Activated CD4-positive, CD25-positive, alpha-beta regulatory T cell treated with anti-CD3 and anti-CD28 coated beads, Interleukin-2, amount 50 U/mL, for 16 hours (primary cell): ENCODE measurements around the gene RASGRP3.

Source experiments
- DNase-seq: peaks from one replicate; pipeline ENCODE4 v3.0.0-alpha.2; 2020; ENCODE audit warnings: low read depth, low spot score

RASGRP3 gene

DNA sequence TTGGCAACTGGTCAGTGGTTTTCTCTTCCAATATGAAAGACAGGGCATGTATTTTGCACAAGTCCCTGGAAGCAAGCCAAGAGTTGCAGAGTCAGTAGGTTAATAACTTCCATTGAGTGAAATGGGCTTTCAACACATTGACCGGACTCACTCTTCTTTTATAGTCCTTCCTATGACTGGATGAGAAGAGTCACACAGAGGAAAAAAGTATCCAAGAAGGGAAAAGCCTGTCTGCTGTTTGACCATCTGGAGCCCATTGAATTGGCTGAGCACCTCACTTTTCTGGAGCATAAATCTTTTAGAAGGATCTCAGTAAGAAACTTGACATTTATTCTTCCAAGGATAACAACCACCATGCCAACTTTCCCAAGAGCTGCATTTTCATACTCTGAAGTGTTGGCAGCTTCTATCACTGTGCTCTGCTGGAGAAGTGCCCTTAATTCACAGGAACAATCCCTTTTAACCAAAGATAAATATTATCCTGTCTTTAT lies 45.4 kb downstream of the RASGRP3 start:
- no peak for DNase-seq

DNA sequence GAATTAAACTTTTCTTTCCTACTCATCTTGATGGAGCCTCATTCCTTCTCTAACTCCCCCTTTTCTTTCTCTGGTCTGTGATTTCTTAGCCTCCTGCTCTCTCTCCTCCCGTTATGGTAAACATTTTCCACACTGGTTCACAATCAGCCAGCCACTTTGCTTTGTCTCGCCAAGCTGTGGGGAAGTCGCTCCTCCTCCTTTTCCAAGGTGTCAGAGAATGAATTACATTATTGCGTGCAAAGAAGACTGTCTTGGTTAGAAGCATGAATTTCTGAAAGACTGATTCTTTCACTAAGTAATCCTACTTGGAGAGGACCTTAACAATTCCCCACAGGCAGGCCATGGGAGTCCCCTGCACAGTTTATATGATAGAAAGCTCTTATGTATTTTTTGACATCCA lies 46.1 kb downstream of the RASGRP3 start:
- DNase-seq = no peak

DNA sequence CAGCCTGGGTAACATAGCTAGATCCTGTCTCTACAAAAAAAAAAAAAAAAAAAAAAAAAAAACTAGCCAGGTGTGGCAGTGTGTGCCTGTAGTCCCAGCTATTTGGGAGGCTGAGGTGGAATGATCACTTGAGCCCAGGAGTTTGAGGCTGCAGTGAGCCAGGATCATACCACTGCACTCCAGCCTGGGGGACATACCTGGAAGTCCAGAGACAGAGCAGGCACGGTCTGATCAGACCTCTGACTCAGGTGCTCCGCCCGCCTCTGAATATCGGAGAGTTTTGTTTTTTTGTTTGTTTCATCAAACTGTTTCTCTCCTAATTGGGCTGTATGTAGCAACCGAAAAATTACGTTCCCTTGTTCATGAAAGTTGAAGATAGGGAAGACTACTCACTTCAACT lies 49.2 kb downstream of the RASGRP3 start:
- no peak for DNase-seq

GRCh38 chr2:33526132-33526531 lies 49.7 kb downstream of the RASGRP3 start:
- DNase-seq = no peak

- no peak for DNase-seq
These were observed 50.5 kb downstream of the RASGRP3 start for GRCh38 chr2:33526921-33527320.

- no peak for DNase-seq
These were observed 52.0 kb downstream of the RASGRP3 start for GRCh38 chr2:33528441-33528950.

GRCh38 chr2:33529771-33530481 lies 53.5 kb downstream of the RASGRP3 start:
- no peak for DNase-seq

DNA sequence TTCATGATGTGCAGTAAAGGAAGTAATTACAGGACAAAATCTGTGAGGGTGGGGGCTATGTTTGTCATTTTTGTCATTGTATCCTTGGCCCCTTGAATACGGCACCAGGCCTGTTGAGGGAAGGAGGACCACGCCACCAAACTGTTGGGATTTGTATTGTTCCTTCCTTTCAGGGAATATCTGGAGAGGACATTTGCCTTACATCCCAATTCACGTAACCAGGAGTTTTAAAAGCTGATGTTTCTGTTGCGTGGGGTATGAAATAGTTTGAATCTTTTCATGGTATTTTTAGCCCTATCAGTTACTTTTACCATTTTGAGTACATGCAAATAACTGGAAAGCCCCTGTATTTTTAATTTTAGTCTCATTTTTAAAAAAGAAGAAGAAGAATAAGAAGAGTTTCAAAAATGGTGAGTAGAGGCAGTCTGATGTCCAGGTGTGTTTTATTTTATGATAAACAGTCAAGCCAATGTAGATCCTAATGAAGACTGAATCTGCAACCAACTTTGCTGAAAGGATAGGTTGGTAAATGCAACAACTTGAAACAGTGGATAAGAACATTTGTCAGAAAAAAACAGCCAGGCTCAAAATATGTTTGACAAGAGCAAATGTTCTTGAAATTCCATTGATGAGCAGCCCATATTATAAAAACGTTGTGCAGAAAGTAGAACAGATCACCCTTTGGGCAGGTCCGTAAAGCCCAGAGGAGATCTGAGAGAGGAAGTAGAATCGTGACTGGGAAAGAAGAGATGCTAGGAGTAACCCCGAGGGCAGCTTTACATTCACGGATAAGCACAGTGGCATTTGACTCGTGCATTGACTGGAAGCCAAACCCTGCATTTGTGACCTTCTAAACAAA lies 54.5 kb downstream of the RASGRP3 start:
- DNase-seq = no peak

DNA sequence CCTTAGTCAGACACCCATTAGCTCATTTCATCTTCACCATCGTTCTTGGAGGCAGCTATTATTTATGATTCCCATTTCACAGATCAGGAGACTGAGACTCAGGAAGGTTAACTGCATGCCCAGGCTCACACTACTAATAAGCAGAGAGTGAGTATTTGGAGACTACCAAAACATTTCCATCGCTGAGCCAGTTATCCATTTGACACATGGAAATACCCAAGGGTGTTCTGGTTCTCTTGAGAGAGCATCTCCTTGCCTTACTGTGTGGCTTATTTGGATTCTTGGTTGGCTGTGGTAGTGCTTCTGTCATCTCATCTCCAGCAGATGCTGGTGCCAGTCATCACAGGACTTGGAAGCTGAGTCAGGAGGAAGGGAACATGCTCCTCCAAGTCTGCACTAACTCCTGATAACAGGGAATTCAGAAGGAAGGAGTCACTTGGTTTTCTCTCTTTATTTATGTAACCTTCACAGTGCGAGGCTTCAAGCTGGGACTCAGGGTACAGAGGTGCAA lies 55.2 kb downstream of the RASGRP3 start:
- no peak for DNase-seq

DNA sequence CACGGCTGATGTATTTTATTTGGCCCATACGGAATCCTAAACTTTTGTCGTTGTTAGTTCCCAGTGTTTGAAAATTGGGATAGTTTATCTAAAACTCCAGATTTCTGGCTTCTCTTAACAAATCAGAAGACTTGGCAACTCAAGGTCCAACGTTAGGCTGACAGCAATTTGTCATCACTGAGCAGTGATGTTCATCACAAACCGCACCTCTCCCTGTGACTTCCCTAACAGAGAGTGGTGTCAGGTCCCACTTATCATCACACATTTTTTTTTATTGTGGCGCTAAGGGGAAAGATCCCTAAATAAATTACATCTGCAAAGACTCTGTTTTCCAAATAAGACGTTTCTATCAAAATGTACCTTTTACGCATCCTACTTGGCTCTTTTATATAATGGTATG lies 55.7 kb downstream of the RASGRP3 start:
- DNase-seq = no peak

DNA sequence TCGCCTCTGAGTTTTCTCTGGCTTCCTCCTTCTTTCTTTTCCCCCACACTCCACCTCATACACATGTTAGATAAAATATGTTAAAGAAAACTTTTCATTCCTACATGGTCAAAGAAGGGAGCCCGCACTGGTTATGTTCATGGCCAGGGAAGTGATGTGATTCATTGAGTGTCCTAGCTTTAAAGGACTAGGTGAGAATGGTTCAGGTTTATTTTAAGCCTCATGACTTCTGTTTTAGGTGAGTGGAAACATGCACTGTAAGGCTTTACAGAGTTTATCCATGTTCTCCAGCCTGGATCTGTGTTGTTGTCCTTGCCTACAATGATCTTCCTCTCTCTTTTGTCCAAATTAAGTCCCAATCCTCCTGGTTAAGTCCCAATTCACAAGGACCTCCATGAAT lies 56.5 kb downstream of the RASGRP3 start:
- DNase-seq = no peak

DNA sequence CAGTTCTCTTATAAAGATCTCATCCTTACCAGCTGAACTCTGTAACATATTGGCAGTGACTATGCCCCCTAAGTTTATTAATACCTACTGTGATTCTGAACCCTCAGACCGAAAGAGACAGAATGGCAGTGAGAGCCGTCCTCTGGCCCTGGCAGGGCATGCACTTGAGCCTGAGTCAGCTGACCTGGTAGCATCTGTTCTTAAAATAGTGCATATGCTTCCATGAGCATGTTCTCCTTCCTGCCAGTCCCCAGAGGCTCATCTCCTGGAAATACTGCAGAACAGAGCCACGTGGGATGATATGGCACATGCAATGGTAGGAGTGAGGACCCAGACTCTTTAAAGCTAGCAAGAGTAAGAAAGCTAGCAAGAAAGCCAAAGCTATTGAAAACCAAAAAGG lies 59.0 kb downstream of the RASGRP3 start:
- no peak for DNase-seq

GRCh38 chr2:33541243-33541642 lies 64.8 kb downstream of the RASGRP3 start:
- DNase-seq = no peak

- no peak for DNase-seq
These were observed 73.8 kb downstream of the RASGRP3 start for GRCh38 chr2:33550206-33550605.

GRCh38 chr2:33552758-33553461 lies 76.5 kb downstream of the RASGRP3 start:
- DNase-seq = no peak

DNA sequence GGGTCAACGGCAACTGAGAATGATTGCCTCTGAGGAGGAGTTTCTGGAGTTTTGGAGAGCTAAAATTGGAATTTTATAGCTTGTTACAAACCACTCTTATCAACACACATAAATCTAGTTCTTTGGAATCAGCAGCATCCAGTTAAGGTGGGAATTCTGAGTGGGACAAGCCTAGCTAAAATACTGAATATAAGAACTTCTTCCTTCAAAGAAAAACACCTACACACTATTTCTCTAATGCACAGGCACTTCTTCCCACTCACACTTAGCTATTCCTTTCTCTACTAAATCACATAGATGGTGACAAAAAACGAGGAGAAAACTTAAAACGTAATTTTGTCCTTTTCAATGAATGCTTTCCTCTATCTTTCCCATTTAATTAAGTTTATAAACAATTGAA lies 79.2 kb downstream of the RASGRP3 start:
- DNase-seq = no peak

GRCh38 chr2:33559328-33559727 lies 82.9 kb downstream of the RASGRP3 start:
- no peak for DNase-seq

GRCh38 chr2:33560017-33560416 lies 83.6 kb downstream of the RASGRP3 start:
- DNase-seq = no peak

- no peak for DNase-seq
These were observed 85.4 kb downstream of the RASGRP3 start for GRCh38 chr2:33561872-33562271.

DNA sequence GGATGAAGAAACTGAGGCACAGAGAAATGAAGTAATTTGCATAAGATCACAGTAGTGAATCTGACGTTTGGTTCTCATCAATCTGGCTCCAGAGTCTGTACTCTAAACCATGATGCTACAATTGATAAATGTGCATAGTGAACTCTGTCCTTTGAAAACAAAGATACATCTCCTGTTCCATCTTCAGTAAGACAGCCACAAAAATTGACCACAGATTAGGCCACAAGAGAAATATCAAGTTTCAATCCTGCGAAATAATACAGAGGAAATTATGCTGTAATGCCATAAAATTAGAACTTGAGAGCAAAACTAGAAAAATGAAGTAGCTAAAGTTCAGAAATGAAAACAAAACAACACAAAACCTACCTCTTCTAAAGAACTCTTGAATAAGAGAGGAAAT lies 94.2 kb downstream of the RASGRP3 start:
- DNase-seq = no peak

DNA sequence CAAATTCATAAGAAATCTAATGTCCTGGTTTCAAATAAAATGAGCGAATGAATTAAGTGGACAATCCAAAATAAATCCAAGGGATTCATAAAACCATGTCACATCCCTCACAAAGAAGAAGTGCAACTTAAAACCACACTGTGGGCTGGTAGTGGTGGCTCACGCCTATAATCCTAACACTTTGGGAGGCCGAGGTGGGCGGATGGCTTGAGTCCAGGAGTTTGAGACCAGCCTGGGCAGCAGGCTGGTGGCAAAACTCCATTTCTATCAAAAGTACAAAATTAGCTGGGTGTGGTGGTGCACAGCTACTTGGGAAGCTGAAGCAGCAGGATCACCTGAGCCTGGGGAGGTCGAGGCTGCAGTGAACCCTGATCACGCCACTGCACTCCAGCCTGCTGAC lies 97.2 kb downstream of the RASGRP3 start:
- DNase-seq = no peak

DNA sequence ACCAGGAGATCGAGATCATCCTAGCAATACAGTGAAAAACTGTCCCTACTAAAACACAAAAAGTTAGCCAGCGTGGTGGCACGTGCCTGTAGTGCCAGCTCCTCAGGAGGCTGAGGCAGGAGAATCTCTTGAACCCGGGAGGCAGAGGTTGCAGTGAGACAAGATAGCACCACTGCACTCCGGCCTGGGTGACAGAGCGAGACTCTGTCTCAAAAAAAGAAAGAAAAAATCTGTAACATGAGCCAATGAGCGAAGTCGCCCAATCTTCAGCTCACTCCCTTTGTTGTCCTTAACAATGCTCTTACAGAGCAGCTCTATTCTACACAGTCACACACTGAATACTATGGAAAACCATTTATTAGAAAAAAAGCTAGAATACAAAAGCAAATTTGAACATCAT lies 100.6 kb downstream of the RASGRP3 start:
- DNase-seq = no peak
